OCI-LY1 (cell line): ENCODE results near the gene CA12.

ENCODE experiments used
- H2AFZ ChIP-seq: fragments of 200-600 bp; sonication (generic), shearing (Covaris generic); 2 replicates; pipeline ENCODE4 v1.6.0; 2014; ENCODE audit warnings: antibody characterized with exemption, mild to moderate bottlenecking, low read length
- H3F3A ChIP-seq: fragments of 200-600 bp; sonication (generic), shearing (Covaris generic); 2 replicates; pipeline ENCODE4 v1.6.0; 2014; ENCODE audit warnings: mild to moderate bottlenecking, antibody characterized with exemption, low read length, moderate library complexity; ENCODE audit not compliant: insufficient read depth
- H3K27ac ChIP-seq: fragments of 200-600 bp; sonication (generic); 2 replicates; pipeline ENCODE4 v1.5.1; 2014; ENCODE audit warnings: low read length, mixed run types, mild to moderate bottlenecking, low read depth; ENCODE audit not compliant: poor library complexity, severe bottlenecking
- H3K27me3 ChIP-seq: fragments of 200-600 bp; sonication (generic); 2 replicates; pipeline ENCODE4 v1.6.0; 2014; ENCODE audit warnings: antibody characterized with exemption, mild to moderate bottlenecking, low read length, moderate library complexity; ENCODE audit not compliant: insufficient read depth
- H3K36me3 ChIP-seq: fragments of 200-600 bp; sonication (generic); 2 replicates; pipeline ENCODE4 v1.6.1; 2014; ENCODE audit warnings: mild to moderate bottlenecking, antibody characterized with exemption, low read length, moderate library complexity, mixed read lengths; ENCODE audit not compliant: insufficient read depth
- H3K4me1 ChIP-seq: fragments of 200-600 bp; sonication (generic); 2 replicates; pipeline ENCODE4 v1.5.1; 2014; ENCODE audit warnings: mild to moderate bottlenecking, low read length, moderate library complexity; ENCODE audit not compliant: insufficient read depth, severe bottlenecking
- H3K4me2 ChIP-seq: fragments of 200-600 bp; sonication (generic), shearing (Covaris generic); 2 replicates; pipeline ENCODE4 v1.6.1; 2014; ENCODE audit warnings: low read length
- H3K4me3 ChIP-seq: fragments of 200-600 bp; sonication (generic); 2 replicates; pipeline ENCODE4 v1.5.1; 2014; ENCODE audit warnings: low read length, low read depth, mild to moderate bottlenecking, mixed read lengths; ENCODE audit not compliant: poor library complexity, severe bottlenecking
- H3K79me2 ChIP-seq: fragments of 200-600 bp; shearing (Covaris generic); 2 replicates; pipeline ENCODE4 v1.6.1; 2016; ENCODE audit warnings: mixed run types, low read length, mixed read lengths; ENCODE audit not compliant: insufficient read depth
- H3K9ac ChIP-seq: fragments of 200-600 bp; sonication (generic), shearing (Covaris generic); 2 replicates; pipeline ENCODE4 v1.6.1; 2014; ENCODE audit warnings: mild to moderate bottlenecking, low read length, mixed read lengths
- H3K9me2 ChIP-seq: fragments of 200-600 bp; sonication (generic), shearing (Covaris generic); 2 replicates; pipeline ENCODE4 v1.6.1; 2014; ENCODE audit warnings: low read depth, mild to moderate bottlenecking, low read length, mixed read lengths
- H3K9me3 ChIP-seq: fragments of 200-600 bp; shearing (Covaris generic); 2 replicates; pipeline ENCODE4 v1.6.1; 2014; ENCODE audit warnings: low read length, mixed read lengths
- H4K20me1 ChIP-seq: fragments of 200-600 bp; sonication (generic), shearing (Covaris generic); 2 replicates; pipeline ENCODE4 v1.6.0; 2016; ENCODE audit warnings: mild to moderate bottlenecking, low read length; ENCODE audit not compliant: insufficient read depth
- CTCF ChIP-seq: fragments of 200-600 bp; sonication (generic), shearing (Covaris generic); IDR thresholded peaks from 2 replicates; pipeline ENCODE4 v1.5.1; 2017; ENCODE audit warnings: mild to moderate bottlenecking, antibody characterized with exemption, low read length, moderate library complexity, mixed read lengths
- EZH2 ChIP-seq: fragments of 200-600 bp; sonication (generic), shearing (Covaris generic); IDR thresholded peaks from 2 replicates; pipeline ENCODE4 v1.8.0; 2017; ENCODE audit warnings: borderline replicate concordance, mixed run types, mild to moderate bottlenecking, antibody characterized with exemption, low read length, moderate library complexity, mixed read lengths

CA12 gene

GRCh38 chr15:63405683-63406390 lies 24.2 kb upstream of the CA12 start:
- no peak for TF ChIP-seq EZH2
- TF ChIP-seq CTCF = no peak
- H4K20me1 ChIP-seq = no peaks in the 10 kb centered on the region
- no peaks in the 10 kb centered on the region for H3K36me3 ChIP-seq
- H3K27me3 ChIP-seq = no peaks in the 10 kb centered on the region
- peak overlapping the region; percentile 7; the same call in 1 of the 2 replicates for H3K4me2 ChIP-seq
- H3K4me3 ChIP-seq = no peak overlapping the region
- no peaks in the 10 kb centered on the region for H3K79me2 ChIP-seq
- no peaks in the 10 kb centered on the region for H3K9me3 ChIP-seq
- no peak overlapping the region for H3K9ac ChIP-seq
- H3K27ac ChIP-seq = no peak overlapping the region
- no peaks in the 10 kb centered on the region for H3K9me2 ChIP-seq
- peaks cover 27% of the 10 kb centered on the region for H3K4me1 ChIP-seq
- H3F3A ChIP-seq = no peaks in the 10 kb centered on the region
- no peak overlapping the region for H2AFZ ChIP-seq

DNA sequence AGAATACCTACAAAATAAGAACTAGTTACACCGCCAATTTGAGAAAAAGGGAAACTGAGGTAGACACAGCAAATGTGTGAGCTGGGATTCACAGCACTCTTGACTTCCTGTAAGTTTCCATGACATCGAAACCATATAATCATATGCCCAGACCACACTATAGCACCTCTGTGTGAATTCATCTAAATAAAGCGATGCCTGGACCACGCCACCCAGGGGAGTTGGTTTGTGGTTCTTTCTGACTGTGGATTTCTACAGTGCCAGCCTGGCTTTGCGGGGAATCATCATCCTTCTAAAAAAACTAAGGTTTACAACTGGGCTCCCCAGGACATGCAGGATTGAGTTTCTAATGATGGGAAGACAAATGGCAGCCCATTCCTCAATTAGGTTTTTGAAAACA lies 23.5 kb upstream of the CA12 start:
- no peak overlapping the region for H3K4me2 ChIP-seq
- TF ChIP-seq CTCF = no peak
- no peak for TF ChIP-seq EZH2
- H3K79me2 ChIP-seq = no peaks in the 10 kb centered on the region

GRCh38 chr15:63403254-63403945 lies 21.8 kb upstream of the CA12 start:
- H3K9me2 ChIP-seq = no peaks in the 10 kb centered on the region
- H3K4me3 ChIP-seq = no peak overlapping the region
- H3K9ac ChIP-seq = no peak overlapping the region
- H3K79me2 ChIP-seq = no peaks in the 10 kb centered on the region
- no peak overlapping the region for H3K27ac ChIP-seq
- H2AFZ ChIP-seq = no peak overlapping the region
- TF ChIP-seq EZH2 = no peak
- no peak for TF ChIP-seq CTCF
- no peaks in the 10 kb centered on the region for H3F3A ChIP-seq
- no peaks in the 10 kb centered on the region for H4K20me1 ChIP-seq
- no peak overlapping the region for H3K4me2 ChIP-seq
- H3K9me3 ChIP-seq = no peaks in the 10 kb centered on the region
- H3K4me1 ChIP-seq = peaks cover 27% of the 10 kb centered on the region
- H3K36me3 ChIP-seq = no peaks in the 10 kb centered on the region
- no peaks in the 10 kb centered on the region for H3K27me3 ChIP-seq

More for the DNA sequence above, 23.5 kb upstream of the CA12 start:
- no peak overlapping the region for H3K9ac ChIP-seq
- no peak overlapping the region for H3K4me3 ChIP-seq
- H3K27me3 ChIP-seq = no peaks in the 10 kb centered on the region
- H3K27ac ChIP-seq = no peak overlapping the region
- H3K4me1 ChIP-seq = peaks cover 27% of the 10 kb centered on the region
- no peaks in the 10 kb centered on the region for H3K36me3 ChIP-seq
- no peaks in the 10 kb centered on the region for H3K9me3 ChIP-seq
- H4K20me1 ChIP-seq = no peaks in the 10 kb centered on the region
- no peaks in the 10 kb centered on the region for H3F3A ChIP-seq
- no peak overlapping the region for H2AFZ ChIP-seq
- no peaks in the 10 kb centered on the region for H3K9me2 ChIP-seq
